ENCODE measurements around the gene GSG1L.

Gene GSG1L

GRCh38 chr16:27976990-27977389 lies 86.5 kb downstream of the GSG1L start:
- no peak for TF ChIP-seq CTCF (IDR thresholded peaks at IDR 0.05; ENCODE audit: borderline replicate concordance, insufficient read depth, low read depth, low read length)
- H3K4me3 ChIP-seq (ENCODE audit: low read depth, low read length), result no peak overlapping the region

- H3K4me3 ChIP-seq (ENCODE audit: low read depth, low read length), result no peak overlapping the region
- TF ChIP-seq CTCF (IDR thresholded peaks at IDR 0.05; ENCODE audit: borderline replicate concordance, insufficient read depth, low read depth, low read length), result no peak
Measured at GRCh38 chr16:27974896-27975540, 88.5 kb downstream of the GSG1L start.

GRCh38 chr16:27973678-27974077 lies 89.8 kb downstream of the GSG1L start:
- no peak overlapping the region for H3K4me3 ChIP-seq (ENCODE audit: low read depth, low read length)
- peak; percentile 28; the same call in 1 of the 2 replicates for TF ChIP-seq CTCF (IDR thresholded peaks at IDR 0.05; ENCODE audit: borderline replicate concordance, insufficient read depth, low read depth, low read length)

GRCh38 chr16:27972500-27972899 lies 91.0 kb downstream of the GSG1L start:
- no peak overlapping the region for H3K4me3 ChIP-seq (ENCODE audit: low read depth, low read length)
- TF ChIP-seq CTCF (IDR thresholded peaks at IDR 0.05; ENCODE audit: borderline replicate concordance, insufficient read depth, low read depth, low read length), result peak; percentile 63; the same call in 1 of the 2 replicates

- no peak for TF ChIP-seq CTCF (IDR thresholded peaks at IDR 0.05; ENCODE audit: borderline replicate concordance, insufficient read depth, low read depth, low read length)
- H3K4me3 ChIP-seq (ENCODE audit: low read depth, low read length), result no peak overlapping the region
Measured at GRCh38 chr16:27969574-27969973, 93.9 kb downstream of the GSG1L start.

- no peak for TF ChIP-seq CTCF (IDR thresholded peaks at IDR 0.05; ENCODE audit: borderline replicate concordance, insufficient read depth, low read depth, low read length)
Measured at GRCh38 chr16:27967169-27967568, 96.3 kb downstream of the GSG1L start.

GRCh38 chr16:27966756-27967155 lies 96.8 kb downstream of the GSG1L start:
- TF ChIP-seq CTCF (IDR thresholded peaks at IDR 0.05; ENCODE audit: borderline replicate concordance, insufficient read depth, low read depth, low read length), result no peak
- H3K4me3 ChIP-seq (ENCODE audit: low read depth, low read length), result no peak overlapping the region

More at GRCh38 chr16:27967169-27967568, 96.3 kb downstream of the GSG1L start:
- H3K4me3 ChIP-seq (ENCODE audit: low read depth, low read length), result no peak overlapping the region
